ENCODE measurements around the gene CEP112.

Gene CEP112

GRCh38 chr17:65920996-65921395 lies 270.9 kb downstream of the CEP112 start:
- no peak for DNase-seq

GRCh38 chr17:65918916-65919315 lies 273.0 kb downstream of the CEP112 start:
- no peak for DNase-seq

GRCh38 chr17:65918500-65918899 lies 273.4 kb downstream of the CEP112 start:
- no peak for DNase-seq

- DNase-seq, result no peak
Measured at GRCh38 chr17:65917560-65917959, 274.4 kb downstream of the CEP112 start.

- DNase-seq, result no peak
Measured at GRCh38 chr17:65916425-65916824, 275.5 kb downstream of the CEP112 start.

GRCh38 chr17:65914784-65915342 lies 277.1 kb downstream of the CEP112 start:
- no peak for DNase-seq

GRCh38 chr17:65913326-65913850 lies 278.5 kb downstream of the CEP112 start:
- DNase-seq, result no peak

- DNase-seq, result no peak
Measured at GRCh38 chr17:65910836-65911235, 281.1 kb downstream of the CEP112 start.

GRCh38 chr17:65902831-65903522 lies 289.0 kb downstream of the CEP112 start:
- DNase-seq, result peak; percentile 96

GRCh38 chr17:65902155-65902554 lies 289.8 kb downstream of the CEP112 start:
- peak; percentile 86 for DNase-seq

GRCh38 chr17:65901394-65901793 lies 290.5 kb downstream of the CEP112 start:
- peak; percentile 96 for DNase-seq

GRCh38 chr17:65900216-65900615 lies 291.7 kb downstream of the CEP112 start:
- DNase-seq, result peak; percentile 35

GRCh38 chr17:65898651-65899050 lies 293.3 kb downstream of the CEP112 start:
- peak; percentile 76 for DNase-seq

GRCh38 chr17:65896889-65897288 lies 295.0 kb downstream of the CEP112 start:
- peak; percentile 90 for DNase-seq

- no peak for DNase-seq
Measured at GRCh38 chr17:65895969-65896368, 296.0 kb downstream of the CEP112 start.

GRCh38 chr17:65893692-65894279 lies 298.1 kb downstream of the CEP112 start:
- DNase-seq, result peak; percentile 6

GRCh38 chr17:65892912-65893377 lies 299.0 kb downstream of the CEP112 start:
- no peak for DNase-seq

GRCh38 chr17:65891231-65891735 lies 300.6 kb downstream of the CEP112 start:
- DNase-seq, result no peak

GRCh38 chr17:65888649-65889048 lies 303.3 kb downstream of the CEP112 start:
- no peak for DNase-seq

GRCh38 chr17:65886315-65887245 lies 305.4 kb downstream of the CEP112 start:
- no peak for DNase-seq

- no peak for DNase-seq
Measured at GRCh38 chr17:65885541-65886312, 306.2 kb downstream of the CEP112 start.

- no peak for DNase-seq
Measured at GRCh38 chr17:65876985-65877384, 314.9 kb downstream of the CEP112 start.
